GM12892 (cell line): ENCODE measurements around the gene SLAMF9.
A peak's percentile ranks its signal among the peaks of the same experiment; 100 is the strongest.

Experiments
- DNase-seq: peaks from one replicate; pipeline ENCODE4 v3.0.0; 2011; ENCODE audit not compliant: insufficient read length
- FAIRE-seq: peaks from 2 replicates; lab custom pipeline; 2011; peaks lifted over from hg19 to GRCh38; lab: Jason Lieb, UNC
- POLR2A ChIP-seq: IDR thresholded peaks from 2 replicates; pipeline ENCODE4 v1.6.1; 2011; ENCODE audit warnings: low read depth, low read length, control low read depth
- POLR2AphosphoS5 ChIP-seq: IDR thresholded peaks from 2 replicates; pipeline ENCODE4 v1.6.1; 2011; ENCODE audit warnings: low read depth, low read length, control low read depth
- TAF1 ChIP-seq: IDR thresholded peaks from 2 replicates; pipeline ENCODE4 v1.6.1; 2011; ENCODE audit warnings: low read depth, mild to moderate bottlenecking, control low read depth, low read length, borderline replicate concordance

The SLAMF9 gene

DNA sequence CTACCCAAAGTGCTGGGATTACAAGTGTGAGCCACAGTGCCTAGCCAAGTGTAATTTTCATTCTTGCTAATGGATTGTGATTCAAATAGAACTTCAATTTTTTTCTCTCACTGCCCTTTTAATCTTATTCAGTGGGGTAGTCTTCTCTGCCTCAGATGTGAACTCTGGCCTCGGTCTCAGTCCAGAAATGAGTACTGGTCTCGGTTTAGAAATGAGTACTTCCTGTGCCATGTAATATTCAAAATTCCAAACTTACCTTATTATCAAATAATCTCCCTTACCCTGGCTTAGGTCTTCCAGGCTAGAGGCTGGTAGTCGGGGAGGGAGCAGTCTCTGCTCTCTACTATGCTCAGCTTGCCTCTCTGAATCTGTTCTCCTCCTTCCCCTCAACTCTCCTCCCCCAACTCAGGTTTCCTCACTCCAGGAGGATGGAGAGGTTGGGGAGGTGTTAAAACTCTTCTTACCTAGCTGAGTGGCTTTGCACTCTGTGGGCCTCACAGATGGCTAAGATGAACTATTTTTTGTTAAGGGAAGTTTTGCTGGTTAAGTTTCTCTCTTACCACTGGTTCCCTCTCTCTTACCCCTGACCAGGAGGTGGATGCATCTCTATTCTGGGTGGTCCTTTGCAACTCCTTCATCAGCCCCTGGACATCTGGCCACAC, 4.8 kb upstream of the SLAMF9 start:
- FAIRE-seq, result peak; percentile 64

DNA sequence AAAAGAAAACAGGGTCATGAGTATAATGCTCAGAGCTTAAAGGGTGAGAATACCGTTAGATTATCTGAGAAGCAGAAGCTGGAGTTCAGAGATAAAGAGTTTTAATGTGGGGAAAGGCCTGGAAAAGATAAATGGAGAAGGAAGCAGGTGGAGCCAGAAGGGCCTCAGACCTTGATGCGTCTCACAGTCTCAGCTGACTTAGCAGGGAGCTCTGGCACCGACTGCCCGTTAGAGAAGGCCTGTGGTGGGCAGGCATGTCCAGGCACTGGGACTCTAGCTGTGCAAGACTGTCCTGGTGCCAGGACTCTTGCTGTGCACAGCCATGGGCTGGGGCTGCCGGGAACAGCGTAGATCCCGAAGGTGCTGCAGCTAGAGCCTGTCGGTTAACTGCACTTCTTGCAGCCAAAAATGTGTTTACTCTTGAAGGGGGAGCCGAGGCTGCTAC, 3.8 kb upstream of the SLAMF9 start:
- TF ChIP-seq TAF1 (no peak), POLR2AphosphoS5 (no peak), POLR2A (no peak)
- FAIRE-seq (peak; percentile 27), DNase-seq (no peak)

More for the DNA sequence above, 4.8 kb upstream of the SLAMF9 start:
- no peak for DNase-seq
- TF ChIP-seq POLR2AphosphoS5 (no peak), POLR2A (no peak), TAF1 (no peak)

GRCh38 chr1:159955456-159955855, 1.4 kb upstream of the SLAMF9 start:
- no peak for FAIRE-seq
- TF ChIP-seq POLR2A, result no peak
- TF ChIP-seq TAF1, result no peak
- TF ChIP-seq POLR2AphosphoS5, result no peak
- DNase-seq, result no peak

GRCh38 chr1:159952932-159953331, 1.1 kb downstream of the SLAMF9 start:
- no peak for DNase-seq
- FAIRE-seq, result no peak
- TF ChIP-seq POLR2AphosphoS5, result no peak
- TF ChIP-seq POLR2A, result no peak
- TF ChIP-seq TAF1, result no peak

- TF ChIP-seq POLR2A (no peak), TAF1 (no peak), POLR2AphosphoS5 (no peak)
- no peak for FAIRE-seq
- DNase-seq, result no peak
Observed at GRCh38 chr1:159951551-159951950, 2.5 kb downstream of the SLAMF9 start.

- FAIRE-seq, result no peak
- TF ChIP-seq POLR2AphosphoS5 (no peak), TAF1 (no peak), POLR2A (no peak)
- DNase-seq, result no peak
Observed at GRCh38 chr1:159951016-159951415, 3.0 kb downstream of the SLAMF9 start.

DNA sequence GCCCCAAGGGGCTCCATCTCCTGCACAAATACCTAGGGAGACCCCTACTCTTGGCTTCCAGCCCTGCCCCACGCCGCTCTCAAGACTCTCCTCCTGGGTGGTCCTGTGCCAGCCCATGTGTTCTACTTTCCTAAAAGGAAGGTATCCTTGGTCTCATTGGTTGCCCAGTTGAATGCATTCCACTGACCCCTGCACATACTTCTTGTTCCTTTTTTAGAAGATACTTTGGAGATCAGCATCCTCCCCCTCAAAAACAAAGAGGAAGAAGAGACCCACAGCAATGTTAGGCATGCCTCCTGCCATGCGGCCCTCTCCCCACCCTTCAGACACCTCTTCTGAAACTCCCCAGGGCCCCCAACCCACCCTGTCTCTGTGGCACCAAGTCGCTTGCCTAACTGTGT, 4.1 kb downstream of the SLAMF9 start:
- TF ChIP-seq POLR2AphosphoS5 (no peak), POLR2A (no peak), TAF1 (no peak)
- FAIRE-seq (no peak), DNase-seq (no peak)

- DNase-seq (no peak), FAIRE-seq (no peak)
- no peak for TF ChIP-seq POLR2A
- no peak for TF ChIP-seq POLR2AphosphoS5
- no peak for TF ChIP-seq TAF1
Observed at GRCh38 chr1:159949123-159949522, 4.9 kb downstream of the SLAMF9 start.

DNA sequence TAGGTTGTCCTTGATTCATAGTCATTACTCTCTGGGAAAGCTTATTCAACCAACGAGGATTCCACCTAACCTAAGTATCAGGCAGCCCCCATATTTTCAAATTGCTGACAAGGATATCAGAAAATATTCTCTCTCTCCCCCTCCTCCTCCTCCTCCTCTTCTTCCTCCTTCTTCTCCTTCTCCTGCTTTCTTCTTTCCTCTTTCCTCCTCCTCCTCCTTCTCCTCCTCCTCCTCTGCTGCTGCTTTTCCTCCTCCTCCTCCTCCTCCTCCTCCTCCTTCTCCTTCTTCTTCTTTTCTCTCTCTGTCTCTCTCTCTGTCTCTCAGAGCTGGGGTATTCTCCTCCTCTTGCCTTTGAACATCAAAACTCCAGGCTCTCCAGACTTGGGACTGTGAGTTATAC, 6.1 kb downstream of the SLAMF9 start:
- FAIRE-seq (no peak), DNase-seq (no peak)
- TF ChIP-seq POLR2AphosphoS5, result no peak
- TF ChIP-seq POLR2A, result no peak
- no peak for TF ChIP-seq TAF1

DNA sequence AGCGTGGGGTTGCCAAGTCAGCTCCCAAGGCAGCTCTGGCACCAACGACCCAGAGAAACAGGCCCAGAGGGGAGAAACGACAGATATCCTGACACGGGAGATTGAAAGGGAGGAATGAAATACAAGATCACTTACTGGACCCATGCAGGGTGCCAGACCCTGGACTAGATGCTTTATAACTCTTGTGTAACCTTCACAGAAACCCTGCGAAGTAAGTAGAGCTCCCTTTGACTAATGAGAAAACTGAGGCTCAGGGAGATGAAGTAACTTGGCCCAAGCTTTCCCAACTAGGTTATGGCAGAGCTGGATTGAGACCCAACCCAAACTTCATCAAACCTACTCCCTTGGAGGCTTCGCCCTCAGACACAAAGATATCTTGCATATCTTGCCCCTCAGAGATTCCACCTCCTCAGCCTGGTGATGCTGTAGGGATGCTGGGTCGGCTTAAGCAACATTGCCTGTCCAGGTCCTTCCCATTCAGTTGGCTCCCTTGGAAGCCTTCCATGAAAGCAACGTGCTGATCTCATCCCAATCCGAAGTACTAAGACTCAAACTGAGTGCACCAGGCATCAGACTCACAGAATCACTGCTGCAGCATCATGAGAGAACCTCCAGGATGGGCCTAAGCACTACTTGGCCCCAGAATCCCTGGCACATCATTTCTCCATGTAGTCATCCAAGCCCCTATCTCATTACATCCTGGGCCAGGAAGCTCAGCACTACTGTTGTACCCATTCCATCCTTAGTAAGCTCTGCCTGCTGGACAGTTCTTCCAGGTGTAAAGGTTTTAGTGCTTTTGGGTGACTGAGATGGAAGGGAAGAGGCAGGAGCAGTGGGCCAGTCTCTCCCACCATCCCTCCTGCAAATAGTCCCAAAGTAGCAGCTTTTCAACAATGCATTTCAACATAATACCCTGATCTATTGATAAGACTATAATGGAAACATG, 7.5 kb downstream of the SLAMF9 start:
- DNase-seq (no peak), FAIRE-seq (no peak)
- TF ChIP-seq POLR2AphosphoS5, result no peak
- no peak for TF ChIP-seq TAF1
- no peak for TF ChIP-seq POLR2A

DNA sequence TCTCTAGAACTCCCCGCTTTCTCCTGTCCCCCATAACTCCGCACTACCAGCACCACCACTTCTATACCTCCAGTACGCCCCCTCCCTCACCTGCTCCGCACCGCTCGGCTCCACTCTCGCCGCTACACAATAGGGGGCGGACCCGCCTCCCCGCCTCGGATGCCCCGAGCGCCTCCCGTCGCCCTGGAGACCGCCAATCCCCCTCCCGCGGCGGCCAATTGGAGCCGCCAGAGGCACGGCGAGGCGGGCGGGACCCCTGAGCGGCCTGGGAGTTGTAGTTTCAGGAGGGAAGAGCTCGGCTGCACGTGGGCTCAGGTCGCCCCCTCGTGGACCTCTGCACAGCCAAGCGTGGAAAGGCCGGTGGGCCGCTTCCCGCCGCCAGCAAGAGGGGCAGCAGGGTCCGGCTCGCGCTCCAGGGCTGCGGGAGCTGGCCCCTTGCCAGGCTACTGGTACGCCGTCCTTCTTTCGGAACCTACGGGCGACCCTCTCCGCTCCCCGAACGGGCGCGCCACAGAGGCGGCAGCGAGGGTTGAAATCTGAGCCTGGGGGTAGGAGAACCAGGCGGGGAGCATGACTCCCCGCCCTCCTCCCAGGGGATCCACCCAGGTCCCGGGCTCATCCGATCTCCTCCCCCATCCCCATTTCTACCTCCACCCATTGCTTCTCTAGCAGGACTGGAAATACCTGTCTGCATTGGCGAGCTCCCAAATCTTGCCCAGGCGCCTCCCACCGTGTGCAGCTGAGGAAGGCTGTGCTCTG, 8.4 kb downstream of the SLAMF9 start, which contains the start of gene IGSF9:
Gene IGSF9, minus strand, starts transcription at position 131 of the 759 bp plus-strand sequence. CDS start 2,159 bp downstream, outside the sequence.
- FAIRE-seq (peak; percentile 38), DNase-seq (no peak)
- no peak for TF ChIP-seq TAF1
- TF ChIP-seq POLR2A, result no peak
- no peak for TF ChIP-seq POLR2AphosphoS5
